Measurements from ENCODE around the gene IFNLR1.
A peak's percentile ranks its signal among the peaks of the same experiment; 100 is the strongest.

IFNLR1 gene

DNA sequence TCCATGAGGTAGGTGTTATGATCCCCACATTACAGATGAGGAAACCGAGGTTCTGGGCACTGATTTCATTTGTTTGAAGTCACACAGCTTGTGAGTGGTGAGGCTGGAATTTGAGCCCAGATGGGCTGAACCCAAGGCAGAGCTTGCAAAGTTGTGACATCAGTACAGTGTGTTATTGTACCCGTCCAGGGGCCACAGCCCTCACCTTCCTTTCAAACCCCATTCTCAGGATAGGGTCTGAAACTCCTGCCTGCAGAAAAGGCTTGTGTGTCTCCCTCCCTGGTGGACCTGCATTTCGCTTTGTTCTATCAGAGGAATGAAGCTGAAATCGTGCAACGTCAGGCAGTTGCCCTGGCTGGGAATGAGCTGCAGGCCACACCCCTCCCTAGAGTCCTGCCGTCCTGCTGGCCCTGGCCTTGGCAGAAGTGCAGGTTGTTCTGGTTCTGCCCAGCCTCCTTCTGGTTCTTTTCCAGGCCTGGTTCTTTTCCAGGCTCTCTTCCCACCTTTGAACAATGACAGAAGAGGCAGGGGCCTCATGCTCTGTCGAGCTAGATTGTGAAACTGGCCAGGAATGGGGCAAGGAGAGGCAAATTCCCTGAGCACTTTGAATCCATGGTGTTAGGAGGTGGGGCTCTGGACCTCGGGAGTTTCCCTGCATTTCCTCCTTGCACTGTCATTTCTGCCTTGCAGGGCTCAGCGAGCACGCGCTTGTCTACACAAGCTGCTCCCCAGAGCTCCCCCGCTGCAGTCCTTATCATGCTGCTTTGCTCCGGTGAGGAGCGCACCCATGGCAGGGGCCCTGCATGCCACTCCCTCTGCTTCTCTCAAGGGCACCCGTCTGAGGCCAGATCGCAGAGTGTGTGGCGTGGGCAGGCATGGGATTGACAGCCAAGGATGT lies 67.0 kb downstream of the IFNLR1 start:
- no peak for DNase-seq

GRCh38 chr1:24119489-24119858 lies 67.6 kb downstream of the IFNLR1 start:
- no peak for DNase-seq

- no peak for DNase-seq
These were observed 68.5 kb downstream of the IFNLR1 start for GRCh38 chr1:24118410-24119242.

- no peak for DNase-seq
These were observed 69.2 kb downstream of the IFNLR1 start for GRCh38 chr1:24117722-24118409.

GRCh38 chr1:24117132-24117531 lies 70.0 kb downstream of the IFNLR1 start:
- no peak for DNase-seq

DNA sequence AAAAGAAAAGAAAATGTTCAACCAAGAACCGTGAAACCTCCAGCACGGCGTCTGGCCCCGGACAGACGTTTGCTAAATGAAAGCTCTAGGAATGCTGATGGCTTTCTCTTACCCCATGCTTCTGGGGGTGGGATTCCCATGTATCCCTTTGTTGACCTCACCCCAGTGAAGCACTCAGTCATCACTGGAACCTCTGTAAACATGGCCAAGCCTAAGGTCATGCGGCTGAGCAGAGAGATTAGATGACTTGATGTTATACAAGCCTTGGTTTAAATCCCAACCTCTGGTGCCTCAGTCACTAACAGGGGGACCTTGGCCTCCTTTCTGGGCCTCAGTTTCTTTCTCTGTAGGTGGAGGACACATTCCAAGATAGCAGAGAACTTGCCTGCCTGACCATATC lies 72.3 kb downstream of the IFNLR1 start:
- no peak for DNase-seq

DNA sequence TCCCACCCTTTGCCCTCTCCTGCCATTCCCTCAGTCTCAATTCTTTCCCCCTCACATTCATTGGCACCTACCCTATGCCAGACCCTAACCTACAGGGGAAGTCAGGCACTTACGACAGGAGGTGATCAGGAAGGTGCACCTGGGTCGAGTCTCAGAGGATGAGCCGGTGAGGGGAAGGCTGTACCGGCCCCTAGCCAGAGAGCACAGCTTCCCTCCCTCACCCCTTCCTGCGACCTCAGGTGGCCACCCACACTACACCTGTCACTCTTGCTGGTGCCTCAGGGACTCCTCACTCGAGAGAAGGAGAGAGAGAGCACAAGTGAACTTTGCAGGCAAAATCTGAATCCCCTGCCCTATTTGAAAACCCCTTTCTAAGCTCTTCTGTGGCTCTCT lies 73.5 kb downstream of the IFNLR1 start:
- no peak for DNase-seq

DNA sequence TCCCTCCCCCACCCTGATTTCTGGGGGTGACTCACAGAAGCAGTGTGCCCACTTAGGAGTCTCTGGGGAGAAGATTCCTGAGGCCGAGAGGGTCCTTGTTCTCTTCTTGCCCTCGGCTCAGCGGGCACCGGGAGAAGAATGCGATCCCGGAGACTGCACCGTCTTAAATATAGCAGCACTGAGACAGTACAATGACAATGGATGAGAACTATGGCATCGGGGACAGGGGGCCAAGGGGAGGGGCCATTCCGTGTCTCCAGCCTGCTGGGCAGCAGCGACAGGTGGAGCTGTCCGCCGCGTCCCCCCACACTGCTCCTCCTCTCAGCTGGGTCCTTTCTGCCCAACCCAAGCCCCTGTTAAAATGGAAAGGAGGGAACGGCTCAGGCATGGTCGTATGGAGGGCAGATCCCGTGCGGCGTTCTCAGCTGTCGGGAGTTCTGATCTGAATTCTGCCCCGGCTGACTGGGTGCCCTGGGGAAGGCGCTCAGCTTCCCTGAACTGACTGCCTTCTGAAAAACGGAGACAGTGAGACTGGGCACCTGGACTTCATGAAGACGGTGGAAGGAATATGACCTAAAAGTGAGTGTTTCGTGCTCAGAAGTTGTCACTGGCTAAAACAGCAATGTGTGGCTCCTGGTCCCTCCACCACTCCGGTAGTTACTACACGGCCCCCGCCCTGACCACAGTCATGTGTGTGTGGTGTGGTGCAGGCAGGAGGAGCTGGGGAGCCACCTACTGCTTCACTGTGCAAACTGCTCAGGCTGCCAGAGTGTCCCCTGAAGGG lies 74.9 kb downstream of the IFNLR1 start, which contains the start of gene MYOM3:
MYOM3 (minus strand) TSS at position 140 of the 784 bp plus-strand sequence. CDS start 3,499 bp downstream, outside the sequence.
- peak; percentile 73 for DNase-seq

DNA sequence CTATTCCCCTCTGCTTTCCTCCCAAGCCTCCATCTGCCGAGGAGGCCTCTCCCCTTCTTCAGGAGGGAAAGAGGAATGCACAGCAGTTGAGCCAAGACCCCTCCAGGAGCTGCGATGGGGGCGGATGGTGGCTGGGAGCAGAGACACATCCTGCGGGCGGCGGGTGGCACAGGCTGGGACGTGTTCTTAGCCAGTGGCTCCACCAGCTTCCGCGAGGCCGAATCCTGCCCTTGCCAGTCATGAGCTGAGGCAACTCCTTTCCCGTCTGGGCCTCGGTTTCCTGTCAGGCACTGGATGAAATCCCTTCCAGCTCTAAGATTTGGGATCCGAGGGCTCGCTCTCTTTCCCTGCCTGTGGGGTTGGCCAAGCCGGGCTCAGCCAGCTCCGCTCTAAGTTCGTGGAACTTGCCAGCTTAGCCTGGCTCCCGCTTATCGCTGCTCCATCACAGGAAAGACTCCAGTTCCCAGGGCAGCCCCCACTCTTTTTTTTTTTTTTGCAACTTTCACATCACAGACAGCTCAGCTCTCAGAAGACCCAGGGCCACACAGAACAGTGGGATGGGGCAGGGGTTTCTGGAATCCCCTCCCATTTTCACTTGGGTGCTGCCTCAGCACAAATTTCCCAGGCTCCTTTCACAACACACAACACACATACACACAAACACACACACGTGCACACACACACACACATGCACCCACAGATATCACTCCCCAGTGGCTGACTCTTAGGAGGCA lies 75.7 kb downstream of the IFNLR1 start:
- no peak for DNase-seq

- DNase-seq: no peak
These were observed 76.3 kb downstream of the IFNLR1 start for GRCh38 chr1:24110642-24111261.

DNA sequence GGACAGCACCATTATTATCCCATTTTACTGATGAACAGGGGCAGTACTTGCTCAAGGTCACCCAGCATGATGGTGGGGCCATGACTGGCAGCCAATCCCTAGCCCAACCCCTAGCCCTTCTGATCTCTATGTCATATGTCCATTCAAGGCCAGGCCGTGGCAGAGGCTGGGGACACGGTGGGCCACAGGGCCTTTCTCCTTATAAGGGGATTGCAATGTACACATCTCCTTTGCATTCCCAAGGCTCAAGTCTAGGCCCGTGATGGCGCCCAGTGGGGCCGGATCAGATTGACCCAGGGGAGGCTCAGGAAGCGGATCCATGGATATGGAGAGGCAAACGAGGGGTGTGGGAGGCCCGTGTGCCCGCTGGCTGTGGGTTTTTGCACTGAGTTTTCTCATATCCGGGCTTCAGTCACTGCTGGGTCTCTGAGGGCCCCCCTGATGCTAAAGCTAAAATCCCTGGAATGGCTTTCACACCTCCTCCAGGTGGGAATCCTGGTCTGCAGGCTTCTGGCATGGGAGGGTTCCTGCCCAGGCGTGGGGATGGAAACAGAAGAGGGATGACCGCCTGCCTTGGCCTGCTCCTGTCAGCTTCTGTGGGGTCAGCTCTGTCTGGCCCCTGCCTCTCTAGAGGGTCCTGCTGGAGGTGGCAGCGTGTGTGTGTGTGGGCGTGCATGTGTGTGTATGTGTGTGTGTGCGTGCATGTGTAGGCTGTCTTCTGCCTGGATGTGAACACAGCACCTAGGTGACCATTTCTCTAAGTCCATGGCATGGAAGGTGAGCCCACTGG lies 77.2 kb downstream of the IFNLR1 start:
- no peak for DNase-seq

DNA sequence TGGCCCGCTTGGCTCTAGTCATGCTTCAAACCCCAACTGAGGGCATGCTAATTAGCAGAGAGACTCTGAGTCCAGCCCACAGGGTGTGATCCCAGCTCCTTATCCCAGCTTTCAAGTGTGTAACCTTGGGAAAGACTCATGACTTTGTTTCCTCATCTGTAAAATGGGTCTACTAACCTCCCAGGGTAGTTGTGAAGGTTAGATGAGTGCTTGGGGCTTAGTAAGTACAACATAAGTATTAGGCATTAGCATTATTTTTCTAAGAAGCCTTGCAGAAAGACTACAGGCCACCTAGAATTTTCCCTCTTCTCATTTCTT lies 78.0 kb downstream of the IFNLR1 start:
- DNase-seq: no peak

- no peak for DNase-seq
These were observed 78.5 kb downstream of the IFNLR1 start for GRCh38 chr1:24108334-24109165.

DNA sequence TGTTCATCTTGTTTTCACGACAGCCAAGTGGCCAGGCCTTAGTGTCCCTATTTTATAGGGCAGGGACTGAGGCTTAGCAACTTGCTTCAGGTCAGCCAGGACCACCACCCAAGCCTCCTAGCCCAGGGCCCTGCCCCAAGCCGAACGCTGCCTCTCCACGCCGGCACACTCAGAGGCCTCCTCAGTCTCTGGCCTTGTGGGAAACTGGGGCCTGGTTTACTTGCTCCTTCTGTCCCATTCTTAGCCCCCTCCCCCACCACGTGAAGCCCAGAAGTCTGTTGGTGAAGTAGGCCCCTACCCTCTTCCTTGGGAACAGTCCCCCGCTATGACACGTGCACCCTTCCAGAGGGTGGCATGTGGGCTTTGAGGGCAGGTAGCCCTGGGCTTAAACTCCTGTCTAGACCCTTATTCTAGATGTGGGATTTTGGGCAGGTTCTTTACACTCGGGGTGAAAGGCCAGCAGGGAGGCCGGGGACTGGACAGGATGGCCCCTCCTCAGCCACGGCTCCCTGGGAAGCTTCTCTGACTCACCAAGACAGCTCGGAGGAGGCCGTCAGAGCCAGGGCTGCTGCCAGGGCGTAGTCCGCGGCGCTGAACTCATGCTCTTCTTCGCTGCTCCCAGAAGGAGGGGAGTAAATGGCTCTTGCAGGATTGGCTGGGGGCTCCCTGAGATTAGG lies 79.5 kb downstream of the IFNLR1 start:
- DNase-seq: no peak

DNA sequence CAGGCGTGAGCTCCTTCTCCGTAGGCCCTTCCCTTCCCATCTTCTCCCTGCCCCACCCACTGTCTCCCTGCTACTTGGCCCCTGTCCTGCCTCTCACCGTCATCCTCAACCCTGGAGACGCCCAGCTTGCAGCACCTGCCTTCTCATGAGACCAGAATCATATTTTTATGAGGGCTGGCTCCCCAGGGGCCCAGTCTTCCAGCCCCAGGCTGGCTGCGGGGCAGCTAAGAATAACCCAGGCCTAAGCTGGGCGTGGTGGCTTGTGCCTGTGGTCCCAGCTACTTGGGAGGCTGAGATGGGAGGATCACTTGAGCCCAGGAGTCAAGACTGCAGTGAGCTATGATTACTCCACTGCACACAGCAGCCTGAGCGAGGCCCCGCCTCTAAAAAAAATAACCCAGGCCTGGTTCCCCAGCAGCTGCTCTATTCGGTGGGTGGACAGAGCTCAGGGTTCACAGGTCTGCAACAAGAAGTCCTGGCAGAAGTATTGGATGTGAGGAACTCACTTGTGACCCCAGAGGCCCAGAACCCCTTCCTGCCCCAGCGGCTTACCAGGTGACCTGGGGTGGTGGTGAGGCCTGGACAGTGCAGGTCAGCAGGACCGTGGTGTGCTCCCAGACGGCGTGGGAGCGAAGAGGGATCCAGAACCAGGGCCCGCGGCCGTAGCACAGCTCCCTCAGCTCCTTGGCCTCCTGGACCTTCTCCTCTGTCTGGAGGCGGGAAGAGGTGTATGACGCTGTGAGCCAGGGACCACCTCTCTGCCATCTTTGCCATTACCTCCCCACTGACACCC lies 81.5 kb downstream of the IFNLR1 start:
- DNase-seq: no peak

GRCh38 chr1:24104854-24105253 lies 82.2 kb downstream of the IFNLR1 start:
- DNase-seq: no peak

Measured in hematopoietic multipotent progenitor cell treated with erythropoietin and hydrocortisone succinate and interleukin-3 and kit ligand, for 8 days (in vitro differentiated cells).